Measurements from ENCODE around the gene HADHB. TPM values are rescaled to one million over a fixed set of nuclear protein-coding genes. Genes with fewer than 3 reads are reported as not detected.

Gene HADHB
- total and polyA plus RNA-seq, 2 of the 13 experiments (the other 11 are each of a cell fraction or from before 2014, with no cell fraction given), result 112 to 238 TPM

DNA sequence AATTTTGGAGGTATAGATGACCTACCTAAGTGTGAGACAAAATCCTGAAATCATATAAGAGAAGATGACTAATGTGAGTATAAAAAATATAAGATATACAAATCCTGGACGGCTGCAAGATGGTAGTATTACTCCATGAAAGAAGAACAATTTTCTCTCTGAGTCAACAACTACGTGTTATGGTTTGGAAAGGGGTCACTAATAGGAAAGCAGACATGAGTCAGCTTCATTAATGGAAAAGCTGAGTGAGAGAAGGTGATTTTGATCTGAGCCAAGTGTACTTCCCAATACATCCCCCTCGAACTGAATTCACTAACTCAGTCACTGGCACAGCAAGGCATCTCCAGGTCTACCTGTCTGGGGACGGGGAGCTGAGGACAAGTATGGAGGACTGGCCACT lies 81.1 kb downstream of the HADHB start:
- WGBS (ENCODE audit: low lambda C conversion rate), result 24% methylated on average over 4 of the region's 4 CpGs
- CTCF ChIA-PET (ENCODE audit: low intra/inter-chr PET ratio, low total read pairs), result no interaction called here

DNA sequence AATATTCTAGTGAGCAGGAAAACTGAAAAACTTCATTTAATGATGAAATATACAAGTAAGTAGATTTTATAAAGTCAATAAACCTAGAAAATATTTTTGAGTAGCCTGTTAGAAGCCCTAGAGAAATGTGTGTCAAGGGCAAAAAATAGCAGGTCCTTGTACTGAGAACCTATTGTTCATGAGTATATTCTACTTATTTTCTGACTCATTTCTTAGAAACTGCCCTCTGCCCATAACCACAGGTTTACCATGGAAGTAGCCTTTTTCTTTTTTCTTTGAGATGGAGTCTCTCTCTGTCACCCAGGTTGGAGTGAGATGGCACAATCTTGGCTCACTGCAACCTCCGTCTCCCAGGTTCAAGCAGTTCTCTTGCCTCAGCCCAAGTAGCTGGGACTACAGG lies 81.8 kb downstream of the HADHB start:
- H3K79me2 ChIP-seq (ENCODE audit: insufficient read depth, low read length), result no peaks in the 10 kb centered on the region
- no peak for FAIRE-seq
- 66% methylated on average over 1 of the region's 1 CpG for WGBS (ENCODE audit: low lambda C conversion rate)
- no peaks in the 10 kb centered on the region for H3K36me3 ChIP-seq (replicated peaks in 1 of 2; ENCODE audit: control insufficient read depth in 1 of 2, insufficient read depth in 2 of 2, low read length in 2 of 2)
- no peak overlapping the region for H2AFZ ChIP-seq (ENCODE audit: low read length)
- POLR2A ChIA-PET, result interaction anchor here (1.6 kb wide), 1 partner anchor 19 kb away, joined by 4 read pairs; the partner anchor contains the start of gene SELENOI
- H3K9me3 ChIP-seq (ENCODE audit: low read length), result no peaks in the 10 kb centered on the region
- no peak overlapping the region for H3K4me3 ChIP-seq (replicated peaks in 1 of 3; ENCODE audit: insufficient read depth in 1 of 3, low read depth in 2 of 3, low read length in 3 of 3)
- H3K4me1 ChIP-seq (ENCODE audit: insufficient read depth, low read length), result peaks cover 44% of the 10 kb centered on the region
- H3K9ac ChIP-seq (ENCODE audit: insufficient read depth, low read depth, low read length), result no peak overlapping the region
- ATAC-seq, result no peak
- no peaks in the 10 kb centered on the region for H4K20me1 ChIP-seq (ENCODE audit: insufficient read depth, low read length)
- H3K27ac ChIP-seq (ENCODE audit: extremely low read length, insufficient read depth, low read length), result no peak overlapping the region
- no TSS peak for BruUV-seq (replicated peaks)
- H3K4me2 ChIP-seq (ENCODE audit: low read depth, low read length), result no peak overlapping the region
- DNase-seq (ENCODE audit: low spot score), result no peak
- CTCF ChIA-PET (ENCODE audit: low intra/inter-chr PET ratio, low total read pairs), result no interaction called here
- intact Hi-C loops (cut with micrococcal nuclease; ENCODE audit: unreplicated experiment), result loop anchor here (5.0 kb wide), 1 partner anchor 154 kb away; the partner anchor contains the start of gene GAREM2
- no peak for TF ChIP-seq CENPX (CRISPR knock-in tag; IDR thresholded peaks at IDR 0.05)
- in situ Hi-C loops (cut with HindIII; ENCODE audit: extremely low pct_ligation_motif_present, low pct_unique_long_range_greater_than_20kb), result loop anchor here (25.0 kb wide), 1 partner anchor 339 kb away; the partner anchor contains the start of gene KIF3C
- H3K27me3 ChIP-seq (ENCODE audit: control insufficient read depth in 1 of 2, insufficient read depth in 2 of 2, low read length in 2 of 2), result no peaks in the 10 kb centered on the region; a peak in 1 of 5 replicates

More for the DNA sequence above, 81.1 kb downstream of the HADHB start:
- Histone ChIP-seq H2AFZ (ENCODE audit: low read length) (no peak overlapping the region), H3K4me2 (ENCODE audit: low read depth, low read length) (no peak overlapping the region), H3K36me3 (replicated peaks in 1 of 2; ENCODE audit: control insufficient read depth in 1 of 2, insufficient read depth in 2 of 2, low read length in 2 of 2) (no peaks in the 10 kb centered on the region), H3K9me3 (ENCODE audit: low read length) (no peaks in the 10 kb centered on the region), H3K79me2 (ENCODE audit: insufficient read depth, low read length) (no peaks in the 10 kb centered on the region), H3K9ac (ENCODE audit: insufficient read depth, low read depth, low read length) (no peak overlapping the region), H3K4me3 (replicated peaks in 1 of 3; ENCODE audit: insufficient read depth in 1 of 3, low read depth in 2 of 3, low read length in 3 of 3) (no peak overlapping the region), H4K20me1 (ENCODE audit: insufficient read depth, low read length) (no peaks in the 10 kb centered on the region), H3K27ac (ENCODE audit: extremely low read length, insufficient read depth, low read length) (no peak overlapping the region), H3K4me1 (ENCODE audit: insufficient read depth, low read length) (peaks cover 38% of the 10 kb centered on the region), H3K27me3 (ENCODE audit: control insufficient read depth in 1 of 2, insufficient read depth in 2 of 2, low read length in 2 of 2) (no peaks in the 10 kb centered on the region; a peak in 1 of 5 replicates)
- DNase-seq (ENCODE audit: low spot score), result no peak
- no peak for TF ChIP-seq ZNF282 (IDR thresholded peaks at IDR 0.05; ENCODE audit: partially characterized antibody)
- TF ChIP-seq THAP11 (CRISPR knock-in tag; IDR thresholded peaks at IDR 0.05), result no peak
- TF ChIP-seq ZNF629 (CRISPR knock-in tag; conservative IDR thresholded peaks at IDR 0.05), result no peak
- TF ChIP-seq ATRX (CRISPR knock-in tag; IDR thresholded peaks at IDR 0.05; ENCODE audit: borderline replicate concordance), result no peak
- no peak for TF ChIP-seq ZNF768 (CRISPR knock-in tag; IDR thresholded peaks at IDR 0.05)
- no peak for TF ChIP-seq SATB2 (CRISPR knock-in tag; IDR thresholded peaks at IDR 0.05)
- TF ChIP-seq, protein P1, sequence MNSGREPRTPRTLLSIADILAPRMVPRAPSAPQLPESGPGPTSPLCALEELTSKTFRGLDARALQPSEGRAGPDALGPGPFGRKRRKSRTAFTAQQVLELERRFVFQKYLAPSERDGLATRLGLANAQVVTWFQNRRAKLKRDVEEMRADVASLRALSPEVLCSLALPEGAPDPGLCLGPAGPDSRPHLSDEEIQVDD (CRISPR knock-in tag; IDR thresholded peaks at IDR 0.05; ENCODE audit: borderline replicate concordance), result no peak
- no peak for TF ChIP-seq ZNF670 (CRISPR knock-in tag; IDR thresholded peaks at IDR 0.05; ENCODE audit: borderline replicate concordance)
- TF ChIP-seq PAWR (CRISPR knock-in tag; IDR thresholded peaks at IDR 0.05; ENCODE audit: borderline replicate concordance), result no peak
- no peak for TF ChIP-seq ZNF589 (CRISPR knock-in tag; conservative IDR thresholded peaks at IDR 0.05)
- TF ChIP-seq HNRNPUL1 (IDR thresholded peaks at IDR 0.05; ENCODE audit: low read depth, low read length), result no peak
- no peak for TF ChIP-seq MIER2 (CRISPR knock-in tag; IDR thresholded peaks at IDR 0.05)
- no peak for TF ChIP-seq ZNF552 (CRISPR knock-in tag; IDR thresholded peaks at IDR 0.05; ENCODE audit: borderline replicate concordance)
- TF ChIP-seq ZNF263 (CRISPR knock-in tag; IDR thresholded peaks at IDR 0.05), result no peak
- TF ChIP-seq ZNF772 (CRISPR knock-in tag; IDR thresholded peaks at IDR 0.05), result no peak
- TF ChIP-seq SAP130 (CRISPR knock-in tag; IDR thresholded peaks at IDR 0.05; ENCODE audit: low read depth), result no peak
- TF ChIP-seq ZNF24 (IDR thresholded peaks at IDR 0.05), result no peak
- no peak for TF ChIP-seq SRF (IDR thresholded peaks at IDR 0.05; ENCODE audit: low read depth, low read length)
- no peak for TF ChIP-seq ZNF720 (CRISPR knock-in tag; IDR thresholded peaks at IDR 0.05)
- FAIRE-seq, result no peak
- POLR2A ChIA-PET, result interaction anchor here (1.6 kb wide), 1 partner anchor 20 kb away, joined by 4 read pairs; the partner anchor contains the start of gene SELENOI
- ATAC-seq, result no peak
- BruUV-seq (replicated peaks), result no TSS peak
- intact Hi-C loops (cut with micrococcal nuclease; ENCODE audit: unreplicated experiment), result loop anchor here (5.0 kb wide), 1 partner anchor 154 kb away; the partner anchor contains the start of gene GAREM2
- in situ Hi-C loops (cut with HindIII; ENCODE audit: extremely low pct_ligation_motif_present, low pct_unique_long_range_greater_than_20kb), result loop anchor here (25.0 kb wide), 1 partner anchor 339 kb away; the partner anchor contains the start of gene KIF3C
